Heart left ventricle (tissue), 16 donors: Measurements from ENCODE around the gene SRGAP1. TPM values are rescaled to one million over a fixed set of nuclear protein-coding genes. Genes with fewer than 3 reads are reported as not detected.

ENCODE experiments used
- ATAC-seq, 4 donors: fragments of 200-7000 bp; cut with Tn5 transposase; one replicate each; pipeline ENCODE4 v1.9.1; 2020 to 2022; ENCODE audit warnings: moderate library complexity in 4 of 4, mild to moderate bottlenecking in 3 of 4, moderate number of reproducible peaks in 1 of 4
- DNase-seq, 5 donors: peaks; one replicate each; pipeline ENCODE4 v3.0.0-alpha.2; 2020
- H3K27ac ChIP-seq, 12 donors: fragments of 200-600 bp; sonication (generic) in 4 of 12; one replicate each; pipeline versions ENCODE4 v1.5.0 to v1.8.0; 2016 to 2022; ENCODE audit warnings: mild to moderate bottlenecking in 2 of 12
- H3K27me3 ChIP-seq, 9 donors: fragments of 200-600 bp; sonication (generic) in 2 of 9; one replicate each; pipeline versions ENCODE4 v1.5.1 to v1.8.0; 2016 to 2022; ENCODE audit warnings: mild to moderate bottlenecking in 3 of 9
- H3K36me3 ChIP-seq, 9 donors: fragments of 200-600 bp; sonication (generic) in 2 of 9; one replicate each; pipeline versions ENCODE4 v1.5.0 to v1.8.0; 2018 to 2022; ENCODE audit warnings: mild to moderate bottlenecking in 2 of 9
- H3K4me1 ChIP-seq, 12 donors: fragments of 200-600 bp; sonication (generic) in 4 of 12; one replicate each; pipeline versions ENCODE4 v1.5.0 to v1.8.0; 2016 to 2022; ENCODE audit warnings: mild to moderate bottlenecking in 3 of 12
- H3K4me3 ChIP-seq, 12 donors: fragments of 200-600 bp; sonication (generic) in 4 of 12; one replicate each; pipeline versions ENCODE4 v1.5.0 to v1.8.0; 2017 to 2022; ENCODE audit warnings: mild to moderate bottlenecking in 9 of 12, moderate library complexity in 4 of 12
- H3K9me3 ChIP-seq, 12 donors: fragments of 200-600 bp; sonication (generic) in 4 of 12; one replicate each; pipeline versions ENCODE4 v1.5.0 to v1.8.0; 2016 to 2022; ENCODE audit warnings: mild to moderate bottlenecking in 1 of 12
- POLR2A ChIP-seq, 2 donors: fragments of 450-650 bp; IDR thresholded peaks; one replicate each; pipeline ENCODE4 v1.6.1; 2017; ENCODE audit warnings: antibody characterized with exemption in 2 of 2, mild to moderate bottlenecking in 2 of 2, moderate library complexity in 2 of 2
- WGBS, 4 donors: extraction: QIAGEN DNeasy Blood & Tissue Kit in 2 of 4; methylation state at CpG; one replicate each; pipeline versions ENCODE4 v1.1.5 to v1.1.7; 2013 to 2018; 5-methylcytosine and 5-hydroxymethylcytosine counted together
- intact Hi-C, 10 donors: fragments of 100-400 bp; cut with DNase I; formaldehyde crosslinking; loops; one replicate each; pipeline versions ENCODE4 v1.11.1 to v1.14.2; 2022
- polyA plus RNA-seq, 2 donors: library from polyadenylated mRNA; stranded (reverse); fragments of 200-250 nt; gene quantifications; one replicate each; pipeline ENCODE4 v1.2.3, GENCODE V29; 2013
- total RNA-seq, 9 donors: library from RNA; depleted of rRNA in 2 of 9; stranded (reverse); fragments of >200 nt in 2 of 9; fragmentation: NEBNext Ultra II Directional in 3 of 9; extraction: Animal tissue kit (Norgen Biotek cat#: 25700) in 3 of 9; gene quantifications; one replicate each; pipeline versions ENCODE4 v1.1.0 to v1.2.4, GENCODE V29; 2016 to 2023
- TF ChIP-seq, protein P1 (sequence below), 12 donors: fragments of 200-600 bp; sonication (generic) in 4 of 12; IDR thresholded peaks; one replicate each; pipeline versions ENCODE4 v1.5.0 to v1.8.0; 2018 to 2022; ENCODE audit warnings: antibody characterized with exemption in 12 of 12, mild to moderate bottlenecking in 5 of 12
- donor health status: ischemic (EF 13 %, LVEDD 7.1; RV severe dilation, severe dysfunction).
- donor health status: healthy with polysubstance abuse.
- donor health status: DM: no; HTN: yes; CAD: no.
- donor health status: DM: no; HTN: no; CAD: no.
- donor health status: ischemic (EF 25% LVEDD 6.9; RV normal size, moderate dysfunction).
- donor health status: ischemic (EF 25% LVEDD 5.7; RV mildly dilated, moderate dysfunction).
- donor health status: healthy.
- donor health status: DM: yes; HTN: yes; CAD: no.
- donor health status: ischemic (EF 35%, LVEDD 5.7; RV mildly dilated, moderate dysfunction).
- donor health status: nonischemic (EF 11% LVEDD 7.7; RV severe dilation, severe dysfunction).
- donor health status: DM: yes; HTN: yes; CAD: no.
- donor health status: PGD.
- donor health status: ischemic (EF 29% LVEDD 5.4; RV normal size, mild dysfunction).
- donor health status: nonischemic (EF 23%, LVEDD 6.1; RV moderate dilation, normal function).

SRGAP1 gene
- total and polyA plus RNA-seq, 11 donors: 1.3 to 10.6 (median 4.5) TPM

DNA sequence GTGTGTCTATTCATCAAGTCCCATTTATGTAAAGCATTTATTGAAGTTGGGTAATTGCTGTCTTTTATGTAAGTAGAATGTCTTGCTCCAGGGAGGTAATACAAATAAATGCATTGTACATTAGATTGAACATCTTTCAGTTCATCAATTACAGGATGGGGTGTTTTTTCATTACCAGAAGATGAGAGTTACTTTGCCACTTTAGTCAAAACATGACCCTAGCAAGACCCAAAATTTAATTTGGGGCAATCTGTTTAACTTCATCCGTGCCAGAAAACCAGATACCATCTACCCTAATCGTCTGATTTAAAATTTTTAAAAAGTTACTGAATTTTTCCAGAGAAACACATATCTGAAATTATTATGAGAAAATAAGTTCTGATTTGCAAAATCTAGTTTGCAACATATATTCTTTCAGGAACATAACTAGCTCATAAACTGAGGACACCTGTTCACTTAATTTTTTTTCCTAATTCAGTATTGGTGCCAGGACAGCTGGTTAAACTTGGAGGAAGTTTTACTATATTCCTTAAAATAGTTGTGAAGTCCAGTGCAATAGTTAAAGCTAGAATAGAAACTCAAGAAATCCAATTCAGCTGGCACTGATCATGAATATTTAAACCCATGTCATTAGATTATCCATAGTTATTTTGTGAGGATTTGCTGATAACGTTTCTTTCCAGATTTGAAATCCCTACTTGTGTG lies 114.5 kb downstream of the SRGAP1 start:
- Histone ChIP-seq H3K36me3 (no peaks in the 10 kb centered on the region), H3K9me3 (no peaks in the 10 kb centered on the region), H3K27me3 (no peaks in the 10 kb centered on the region), H3K4me1 (peaks cover 0 to 40% (median 7%) of the 10 kb centered on the region in 12 donors), H3K4me3 (no peak overlapping the region), H3K27ac (no peak overlapping the region)
- ATAC-seq (no peak), DNase-seq (no peak)
- 85 to 92% (median 89%) methylated on average over 3 of the region's 3 CpGs for WGBS, 4 donors
- intact Hi-C loops: loop anchor here in 1 of 10 donors (10.0 kb wide), 1 partner anchor 114 kb away; the partner anchor contains the start of gene SRGAP1
- no peak for TF ChIP-seq POLR2A (IDR thresholded peaks at IDR 0.05)
- TF ChIP-seq, protein P1, sequence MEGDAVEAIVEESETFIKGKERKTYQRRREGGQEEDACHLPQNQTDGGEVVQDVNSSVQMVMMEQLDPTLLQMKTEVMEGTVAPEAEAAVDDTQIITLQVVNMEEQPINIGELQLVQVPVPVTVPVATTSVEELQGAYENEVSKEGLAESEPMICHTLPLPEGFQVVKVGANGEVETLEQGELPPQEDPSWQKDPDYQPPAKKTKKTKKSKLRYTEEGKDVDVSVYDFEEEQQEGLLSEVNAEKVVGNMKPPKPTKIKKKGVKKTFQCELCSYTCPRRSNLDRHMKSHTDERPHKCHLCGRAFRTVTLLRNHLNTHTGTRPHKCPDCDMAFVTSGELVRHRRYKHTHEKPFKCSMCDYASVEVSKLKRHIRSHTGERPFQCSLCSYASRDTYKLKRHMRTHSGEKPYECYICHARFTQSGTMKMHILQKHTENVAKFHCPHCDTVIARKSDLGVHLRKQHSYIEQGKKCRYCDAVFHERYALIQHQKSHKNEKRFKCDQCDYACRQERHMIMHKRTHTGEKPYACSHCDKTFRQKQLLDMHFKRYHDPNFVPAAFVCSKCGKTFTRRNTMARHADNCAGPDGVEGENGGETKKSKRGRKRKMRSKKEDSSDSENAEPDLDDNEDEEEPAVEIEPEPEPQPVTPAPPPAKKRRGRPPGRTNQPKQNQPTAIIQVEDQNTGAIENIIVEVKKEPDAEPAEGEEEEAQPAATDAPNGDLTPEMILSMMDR (IDR thresholded peaks at IDR 0.05): no peak

DNA sequence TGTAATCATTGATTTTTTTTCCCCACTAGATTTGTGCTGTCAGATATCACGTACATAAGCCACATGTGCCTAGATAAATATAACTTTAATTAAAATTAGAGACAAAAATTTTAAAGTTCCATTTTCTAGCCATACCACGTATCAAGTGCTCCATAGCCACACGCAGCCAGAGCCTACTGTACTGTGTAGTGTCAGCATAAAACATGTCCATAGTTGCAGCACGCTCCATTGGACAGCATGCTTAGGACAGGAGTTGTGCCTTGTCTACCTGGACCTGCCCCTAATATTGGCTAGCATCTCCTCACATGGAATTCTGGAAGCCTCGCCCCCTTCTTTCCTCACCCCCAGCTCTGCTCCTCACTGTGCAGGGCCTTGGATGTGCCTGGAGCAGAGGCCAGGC lies 116.5 kb downstream of the SRGAP1 start:
- Histone ChIP-seq H3K27me3 (no peaks in the 10 kb centered on the region), H3K36me3 (no peaks in the 10 kb centered on the region), H3K27ac (no peak overlapping the region), H3K4me3 (no peak overlapping the region), H3K9me3 (no peaks in the 10 kb centered on the region), H3K4me1 (peaks cover 0 to 34% (median 0%) of the 10 kb centered on the region in 12 donors)
- intact Hi-C loops: no loop called here
- no peak for ATAC-seq
- WGBS, 4 donors: 88 to 97% (median 96%) methylated on average over 5 of the region's 5 CpGs
- TF ChIP-seq, protein P1 (IDR thresholded peaks at IDR 0.05): no peak
- no peak for DNase-seq

DNA sequence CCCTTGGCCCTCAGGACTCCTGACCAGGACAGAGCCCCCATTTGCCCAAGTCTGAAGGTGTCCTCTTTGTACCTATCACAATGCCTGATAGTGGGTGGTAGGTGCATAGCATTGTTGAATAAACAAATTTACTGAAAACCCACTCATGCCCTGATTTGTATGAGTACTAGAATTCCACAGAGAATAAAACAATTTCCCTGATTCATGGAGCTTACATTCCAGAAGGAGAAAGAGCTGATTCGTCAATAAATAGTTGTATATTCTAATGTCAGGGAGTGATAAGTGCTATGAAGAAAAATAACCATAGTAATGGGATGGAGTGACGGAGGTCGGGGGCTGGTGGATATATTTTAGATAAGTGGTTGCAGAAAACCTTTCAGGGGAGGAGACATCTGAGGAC lies 117.0 kb downstream of the SRGAP1 start:
- no peaks in the 10 kb centered on the region for H3K36me3 ChIP-seq
- H3K9me3 ChIP-seq: no peaks in the 10 kb centered on the region
- no peaks in the 10 kb centered on the region for H3K27me3 ChIP-seq
- H3K4me3 ChIP-seq: no peak overlapping the region
- DNase-seq: no peak
- no peak overlapping the region for H3K27ac ChIP-seq
- TF ChIP-seq, protein P1 (IDR thresholded peaks at IDR 0.05): no peak
- TF ChIP-seq POLR2A (IDR thresholded peaks at IDR 0.05): no peak
- ATAC-seq: no peak
- intact Hi-C loops: no loop called here
- 92 to 95% (median 94%) methylated on average over 3 of the region's 3 CpGs for WGBS, 4 donors
- peaks cover 0 to 29% (median 0%) of the 10 kb centered on the region in 12 donors for H3K4me1 ChIP-seq

DNA sequence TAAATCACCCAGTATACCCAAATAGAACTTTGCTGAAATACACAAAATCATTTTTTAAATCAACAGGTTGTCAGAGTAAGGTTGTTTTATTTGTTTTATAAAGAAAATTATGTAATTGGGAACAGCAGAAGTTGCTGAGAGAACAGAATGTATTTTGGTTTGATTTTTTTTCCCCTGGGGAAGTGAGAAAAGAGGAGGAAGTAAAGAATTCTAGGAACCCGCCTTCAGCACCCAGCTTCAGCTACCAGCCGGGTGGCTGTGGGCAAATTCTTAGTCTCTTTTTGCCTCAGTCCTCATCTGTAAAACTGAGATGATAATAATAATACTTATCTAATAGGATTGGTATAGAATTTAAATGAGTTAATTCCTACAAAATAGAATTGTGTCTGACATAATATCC lies 119.4 kb downstream of the SRGAP1 start:
- 61 to 72% (median 64%) methylated on average over 2 of the region's 2 CpGs for WGBS, 4 donors
- H3K4me3 ChIP-seq: no peak overlapping the region
- DNase-seq: no peak

More for the DNA sequence above, 119.4 kb downstream of the SRGAP1 start:
- Histone ChIP-seq H3K9me3 (no peaks in the 10 kb centered on the region), H3K27ac (peak overlapping the region in 2 of 12 donors; percentile 31 to 44), H3K36me3 (no peaks in the 10 kb centered on the region), H3K4me1 (peaks cover 0 to 35% (median 0%) of the 10 kb centered on the region in 12 donors), H3K27me3 (no peaks in the 10 kb centered on the region)
- TF ChIP-seq, protein P1 (IDR thresholded peaks at IDR 0.05): no peak
- TF ChIP-seq POLR2A (IDR thresholded peaks at IDR 0.05): no peak
- peak in 1 of 4 donors; percentile 44 for ATAC-seq
- intact Hi-C loops: no loop called here
